Hepatocyte (in vitro differentiated cells): ENCODE results near the gene SLC5A10.

Experiments used
- CTCF ChIP-seq: fragments of 200-600 bp; sonication (generic); IDR thresholded peaks from 2 replicates; pipeline ENCODE4 v1.5.1; 2016; ENCODE audit warnings: antibody characterized with exemption, mild to moderate bottlenecking; ENCODE audit not compliant: poor library complexity
- EZH2 ChIP-seq: fragments of 200-600 bp; sonication (generic); IDR thresholded peaks from 2 replicates; pipeline ENCODE4 v1.6.1; 2016; ENCODE audit warnings: antibody characterized with exemption, mild to moderate bottlenecking, borderline replicate concordance

GRCh38 chr17:19002805-19003542 is 51.0 kb downstream of the SLC5A10 start:
- TF ChIP-seq CTCF: no peak
- no peak for TF ChIP-seq EZH2
